GM12878 (cell line): ENCODE measurements around the gene TMEM89. TPM values are rescaled to one million over a fixed set of nuclear protein-coding genes. Genes with fewer than 3 reads are reported as not detected.

ENCODE experiments used
- ATAC-seq: fragments of 200-7000 bp; cut with Tn5 transposase; 3 replicates; pipeline ENCODE4 v1.9.1; 2020; ENCODE audit warnings: mild to moderate bottlenecking, moderate library complexity
- BruUV-seq: library from RNA; stranded (reverse); fragments of 400-500 nt; replicated peaks from 2 replicates; lab custom pipeline; 2021; lab: Mats Ljungman, UMichigan
- CTCF ChIA-PET: fragments of 300-600 bp; sonication (Branson Sonifier 250); formaldehyde crosslinking; extraction: SDS; loops from one replicate; lab custom pipeline; 2021; ENCODE audit warnings: inconsistent platforms; lab: Yijun Ruan, JAX
- POLR2A ChIA-PET: fragments of 350-600 bp; formaldehyde crosslinking; extraction: SDS; loops from one replicate; lab custom pipeline; 2021; ENCODE audit warnings: inconsistent platforms; lab: Charles Lee
- RAD21 ChIA-PET: fragments of 300-600 bp; sonication (Branson Sonifier 250); formaldehyde crosslinking; loops from one replicate; lab custom pipeline; 2023; ENCODE audit warnings: antibody characterized with exemption; ENCODE audit not compliant: unreplicated experiment; lab: Charles Lee
- SMC1A ChIA-PET: fragments of 300-600 bp; sonication (Branson Sonifier 250); formaldehyde crosslinking; loops from one replicate; lab custom pipeline; 2023; ENCODE audit not compliant: unreplicated experiment, uncharacterized antibody; lab: Charles Lee
- DNase-seq: peaks from one replicate; pipeline ENCODE4 v3.0.0-alpha.2; 2011; ENCODE audit warnings: low read depth, low spot score
- FAIRE-seq: peaks from 3 replicates; lab custom pipeline; 2011; peaks lifted over from hg19 to GRCh38; lab: Jason Lieb, UNC
- H2AFZ ChIP-seq: 2 replicates; pipeline ENCODE4 v1.6.0; 2011; ENCODE audit warnings: low read depth, low read length, control low read depth; ENCODE audit not compliant: control insufficient read depth
- H3K27ac ChIP-seq: 2 replicates; pipeline ENCODE4 v1.5.1; 2011; ENCODE audit warnings: control low read depth; ENCODE audit not compliant: control insufficient read depth, insufficient read depth
- H3K27me3 ChIP-seq, 2 experiments: replicated peaks in 1 of 2; 2 replicates each; pipeline versions ENCODE4 v1.6.0 to v1.6.1; 2011; ENCODE audit warnings: low read length in 1 of 2; ENCODE audit not compliant: control insufficient read depth in 2 of 2, insufficient read depth in 2 of 2
- H3K36me3 ChIP-seq, 2 experiments: 2 replicates each; pipeline ENCODE4 v1.5.1; 2011; ENCODE audit warnings: low read length in 1 of 2; ENCODE audit not compliant: control insufficient read depth in 2 of 2, insufficient read depth in 2 of 2
- H3K4me1 ChIP-seq: 2 replicates; pipeline ENCODE4 v1.6.1; 2011; ENCODE audit warnings: mild to moderate bottlenecking, low read length, moderate library complexity, mixed read lengths; ENCODE audit not compliant: control insufficient read depth, insufficient read depth
- H3K4me2 ChIP-seq: 2 replicates; pipeline ENCODE4 v1.6.0; 2011; ENCODE audit warnings: control low read depth; ENCODE audit not compliant: control insufficient read depth, insufficient read depth
- H3K4me3 ChIP-seq: fragments of 200-600 bp; sonication (generic); 2 replicates; pipeline ENCODE4 v1.5.1; 2016
- H3K79me2 ChIP-seq: 2 replicates; pipeline ENCODE4 v1.6.0; 2011; ENCODE audit warnings: low read length; ENCODE audit not compliant: control insufficient read depth, insufficient read depth
- H3K9ac ChIP-seq: 2 replicates; pipeline ENCODE4 v1.8.0; 2011; ENCODE audit warnings: low read length, control low read depth, mixed read lengths; ENCODE audit not compliant: control insufficient read depth, insufficient read depth
- H3K9me3 ChIP-seq: replicated peaks from 3 replicates; pipeline ENCODE4 v1.5.1; 2011; ENCODE audit warnings: mild to moderate bottlenecking, low read length; ENCODE audit not compliant: control insufficient read depth, insufficient read depth
- H4K20me1 ChIP-seq: 2 replicates; pipeline ENCODE4 v1.6.0; 2011; ENCODE audit not compliant: control insufficient read depth, insufficient read depth
- CREM ChIP-seq: IDR thresholded peaks from 2 replicates; pipeline ENCODE4 v1.6.1; 2014; ENCODE audit warnings: antibody characterized with exemption, low read depth
- IRF4 ChIP-seq: IDR thresholded peaks from 2 replicates; pipeline ENCODE4 v1.6.1; 2011; ENCODE audit warnings: low read depth, low read length
- JUNB ChIP-seq: IDR thresholded peaks from 2 replicates; pipeline ENCODE4 v1.6.1; 2016; ENCODE audit warnings: antibody characterized with exemption, mild to moderate bottlenecking
- LARP7 ChIP-seq: fragments of 450-650 bp; IDR thresholded peaks from 2 replicates; pipeline ENCODE4 v1.6.1; 2017; ENCODE audit warnings: mild to moderate bottlenecking
- MAX ChIP-seq: IDR thresholded peaks from 2 replicates; pipeline ENCODE4 v1.6.1; 2012; ENCODE audit warnings: low read depth, low read length, improper control_type of control experiment
- PML ChIP-seq: IDR thresholded peaks from 2 replicates; pipeline ENCODE4 v1.6.1; 2012; ENCODE audit warnings: low read length, inconsistent platforms
- POLR2AphosphoS5 ChIP-seq: IDR thresholded peaks from 2 replicates; pipeline ENCODE4 v1.6.1; 2011; ENCODE audit warnings: mild to moderate bottlenecking, low read length, inconsistent platforms
- RB1 ChIP-seq: fragments of 450-650 bp; formaldehyde crosslinking; IDR thresholded peaks from 2 replicates; pipeline ENCODE4 v1.6.1; 2017; ENCODE audit warnings: mild to moderate bottlenecking, borderline replicate concordance
- RELB ChIP-seq: fragments of 450-650 bp; IDR thresholded peaks from 2 replicates; pipeline ENCODE4 v1.6.1; 2017; ENCODE audit warnings: low read depth, mild to moderate bottlenecking, moderate library complexity
- ZNF592 ChIP-seq: fragments of 450-650 bp; IDR thresholded peaks from 2 replicates; pipeline ENCODE4 v1.6.1; 2017; ENCODE audit warnings: mild to moderate bottlenecking, moderate library complexity
- WGBS: methylation state at CpG from one replicate; pipeline ENCODE4 v1.1.6; 2016; ENCODE audit warnings: low lambda C conversion rate; ENCODE audit not compliant: insufficient replicate concordance, insufficient coverage; ENCODE audit errors: missing lambda C conversion rate; 5-methylcytosine and 5-hydroxymethylcytosine counted together
- in situ Hi-C: fragments of 300-500 bp; cut with MboI; formaldehyde crosslinking; loops from 9 replicates; pipeline ENCODE4 v1.14.3; 2018; ENCODE audit warnings: mixed read lengths
- intact Hi-C: fragments of 100-400 bp; cut with micrococcal nuclease; formaldehyde crosslinking; loops from one replicate; pipeline ENCODE4 v1.14.2; 2022; ENCODE audit not compliant: unreplicated experiment
- polyA plus RNA-seq, 11 experiments: library from polyadenylated mRNA; depleted of rRNA in 4 of 11; unstranded in 6 of 11; stranded (reverse) in 5 of 11; fragments of >200 nt; fragmentation: Nextera tagmentation in 4 of 11; fragmentation: Illumina TruSeq in 1 of 11; extraction: Ambion mirVana in 4 of 11; extraction: Trizol in 1 of 11; gene quantifications; 1 replicate in 1 of 11; 2 replicates in 10 of 11; pipeline versions ENCODE4 v1.2.1 to v1.2.3, GENCODE V29; 2011 to 2016; ENCODE audit warnings: inconsistent platforms in 2 of 11, missing spikeins in 2 of 11, low read depth in 1 of 11
- total RNA-seq, 4 experiments: library from RNA; depleted of rRNA in 3 of 4; stranded (reverse); fragments of >200 nt in 3 of 4; fragmentation: Illumina TruSeq in 1 of 4; extraction: Trizol in 1 of 4; gene quantifications; 2 replicates each; pipeline versions ENCODE4 v1.2.1 to v1.2.3, GENCODE V29; 2013 to 2021
- TF ChIP-seq, protein P1 (sequence below): fragments of 450-650 bp; IDR thresholded peaks from 2 replicates; pipeline ENCODE4 v1.6.1; 2016; ENCODE audit warnings: mild to moderate bottlenecking
- TF ChIP-seq, protein P2 (sequence below): IDR thresholded peaks from 2 replicates; pipeline ENCODE4 v1.6.1; 2012; ENCODE audit warnings: mild to moderate bottlenecking, low read depth, low read length

TMEM89 gene
- total and polyA plus RNA-seq, 10 of the 15 experiments (the other 5 are each of a cell fraction or from before 2014, with no cell fraction given), result not detected

GRCh38 chr3:48661501-48662144, 40.1 kb upstream of the TMEM89 start:
- Histone ChIP-seq H3K9me3 (no peaks in the 10 kb centered on the region; the same call in 1 of the 3 replicates), H2AFZ (no peak overlapping the region; the same call in 1 of the 2 replicates), H3K4me2 (peak overlapping the region; percentile 82), H3K36me3 (no peaks in the 10 kb centered on the region), H3K27ac (no peak overlapping the region), H3K4me1 (peaks cover 9% of the 10 kb centered on the region), H3K4me3 (peak overlapping the region; percentile 49; the same call in 1 of the 2 replicates), H4K20me1 (no peaks in the 10 kb centered on the region), H3K9ac (no peak overlapping the region), H3K27me3 (peaks cover 0 to 3% of the 10 kb centered on the region in 2 experiments; a peak in 1 of 4 replicates), H3K79me2 (no peaks in the 10 kb centered on the region)
- ChIA-PET POLR2A (interaction anchor here (1.0 kb wide), 1 partner anchor 26 kb away, joined by 3 read pairs; no protein-coding TSS in a partner anchor), RAD21 (no interaction called here), CTCF (interaction anchor here (1.1 to 2.2 kb wide), 3 partner anchors 23 to 78 kb away, joined by 3 to 10 read pairs (median 8); partner anchors contain the start of gene SLC26A6), SMC1A (no interaction called here)
- no peak for DNase-seq
- intact Hi-C loops (loop anchor here (2.0 kb wide), 1 partner anchor 27 kb away; the partner anchor contains the start of gene SLC26A6), in situ Hi-C loops (no loop called here)
- no peak for FAIRE-seq
- no TSS peak for BruUV-seq
- WGBS, result 12% methylated on average over 50 of the region's 67 CpGs
- ATAC-seq, result no peak
- TF ChIP-seq MAX (peak; percentile 86; the same call in 1 of the 2 replicates), RB1 (no peak), ZNF592 (no peak), LARP7 (peak; percentile 71; the same call in 1 of the 2 replicates), POLR2AphosphoS5 (no peak), PML (no peak), RELB (no peak), CREM (0 out of 2 replicates have a peak, but pooled peaks have one; percentile 9), IRF4 (0 out of 2 replicates have a peak, but pooled peaks have one; percentile 46), JUNB (no peak)
- TF ChIP-seq, protein P1, sequence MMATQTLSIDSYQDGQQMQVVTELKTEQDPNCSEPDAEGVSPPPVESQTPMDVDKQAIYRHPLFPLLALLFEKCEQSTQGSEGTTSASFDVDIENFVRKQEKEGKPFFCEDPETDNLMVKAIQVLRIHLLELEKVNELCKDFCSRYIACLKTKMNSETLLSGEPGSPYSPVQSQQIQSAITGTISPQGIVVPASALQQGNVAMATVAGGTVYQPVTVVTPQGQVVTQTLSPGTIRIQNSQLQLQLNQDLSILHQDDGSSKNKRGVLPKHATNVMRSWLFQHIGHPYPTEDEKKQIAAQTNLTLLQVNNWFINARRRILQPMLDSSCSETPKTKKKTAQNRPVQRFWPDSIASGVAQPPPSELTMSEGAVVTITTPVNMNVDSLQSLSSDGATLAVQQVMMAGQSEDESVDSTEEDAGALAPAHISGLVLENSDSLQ, result no peak
- TF ChIP-seq, protein P2, sequence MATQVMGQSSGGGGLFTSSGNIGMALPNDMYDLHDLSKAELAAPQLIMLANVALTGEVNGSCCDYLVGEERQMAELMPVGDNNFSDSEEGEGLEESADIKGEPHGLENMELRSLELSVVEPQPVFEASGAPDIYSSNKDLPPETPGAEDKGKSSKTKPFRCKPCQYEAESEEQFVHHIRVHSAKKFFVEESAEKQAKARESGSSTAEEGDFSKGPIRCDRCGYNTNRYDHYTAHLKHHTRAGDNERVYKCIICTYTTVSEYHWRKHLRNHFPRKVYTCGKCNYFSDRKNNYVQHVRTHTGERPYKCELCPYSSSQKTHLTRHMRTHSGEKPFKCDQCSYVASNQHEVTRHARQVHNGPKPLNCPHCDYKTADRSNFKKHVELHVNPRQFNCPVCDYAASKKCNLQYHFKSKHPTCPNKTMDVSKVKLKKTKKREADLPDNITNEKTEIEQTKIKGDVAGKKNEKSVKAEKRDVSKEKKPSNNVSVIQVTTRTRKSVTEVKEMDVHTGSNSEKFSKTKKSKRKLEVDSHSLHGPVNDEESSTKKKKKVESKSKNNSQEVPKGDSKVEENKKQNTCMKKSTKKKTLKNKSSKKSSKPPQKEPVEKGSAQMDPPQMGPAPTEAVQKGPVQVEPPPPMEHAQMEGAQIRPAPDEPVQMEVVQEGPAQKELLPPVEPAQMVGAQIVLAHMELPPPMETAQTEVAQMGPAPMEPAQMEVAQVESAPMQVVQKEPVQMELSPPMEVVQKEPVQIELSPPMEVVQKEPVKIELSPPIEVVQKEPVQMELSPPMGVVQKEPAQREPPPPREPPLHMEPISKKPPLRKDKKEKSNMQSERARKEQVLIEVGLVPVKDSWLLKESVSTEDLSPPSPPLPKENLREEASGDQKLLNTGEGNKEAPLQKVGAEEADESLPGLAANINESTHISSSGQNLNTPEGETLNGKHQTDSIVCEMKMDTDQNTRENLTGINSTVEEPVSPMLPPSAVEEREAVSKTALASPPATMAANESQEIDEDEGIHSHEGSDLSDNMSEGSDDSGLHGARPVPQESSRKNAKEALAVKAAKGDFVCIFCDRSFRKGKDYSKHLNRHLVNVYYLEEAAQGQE, result peak; percentile 100
